Neural progenitor cell (in vitro differentiated cells): ENCODE measurements around the gene VGLL2.

Experiments
- CTCF ChIP-seq: fragments of 200-600 bp; sonication (generic); IDR thresholded peaks from 2 replicates; pipeline ENCODE4 v1.5.1; 2017; ENCODE audit warnings: antibody characterized with exemption, mild to moderate bottlenecking
- EZH2 ChIP-seq: fragments of 200-600 bp; sonication (generic); IDR thresholded peaks from 2 replicates; pipeline ENCODE4 v1.6.1; 2017; ENCODE audit warnings: antibody characterized with exemption, mild to moderate bottlenecking, moderate library complexity

- no peak for TF ChIP-seq CTCF
- no peak for TF ChIP-seq EZH2
Observed at GRCh38 chr6:117275205-117275604, 9.8 kb downstream of the VGLL2 start.
